Measurements from ENCODE around the gene PTPRQ.

DNA sequence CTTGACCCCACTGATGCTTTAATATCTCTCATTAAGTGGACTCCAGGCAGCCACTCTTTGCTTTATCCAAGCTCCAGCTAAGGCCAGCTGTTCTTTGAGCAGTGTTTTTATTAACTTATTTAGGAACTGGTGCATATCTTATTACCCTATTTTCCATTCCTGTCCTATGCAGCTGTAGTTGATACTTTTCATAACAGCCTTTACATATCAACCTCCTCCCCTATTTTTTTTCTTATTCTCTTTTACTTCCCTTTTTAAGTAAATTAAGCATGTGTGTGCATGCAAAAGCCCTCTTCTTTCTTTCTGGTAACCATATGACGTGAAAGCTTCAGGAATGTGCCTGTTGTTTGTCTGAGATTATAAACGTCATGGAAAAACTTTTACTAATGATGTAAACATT, 121.2 kb downstream of the PTPRQ start:
- TF ChIP-seq HOXA7 (CRISPR knock-in tag; IDR thresholded peaks at IDR 0.05), result no peak
- TF ChIP-seq CTCF (IDR thresholded peaks at IDR 0.05), result no peak
- TF ChIP-seq, protein P1, sequence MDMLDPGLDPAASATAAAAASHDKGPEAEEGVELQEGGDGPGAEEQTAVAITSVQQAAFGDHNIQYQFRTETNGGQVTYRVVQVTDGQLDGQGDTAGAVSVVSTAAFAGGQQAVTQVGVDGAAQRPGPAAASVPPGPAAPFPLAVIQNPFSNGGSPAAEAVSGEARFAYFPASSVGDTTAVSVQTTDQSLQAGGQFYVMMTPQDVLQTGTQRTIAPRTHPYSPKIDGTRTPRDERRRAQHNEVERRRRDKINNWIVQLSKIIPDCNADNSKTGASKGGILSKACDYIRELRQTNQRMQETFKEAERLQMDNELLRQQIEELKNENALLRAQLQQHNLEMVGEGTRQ (IDR thresholded peaks at IDR 0.05), result no peak
